SK-N-SH (cell line): ENCODE measurements around the gene DENND1A. TPM values are rescaled to one million over a fixed set of nuclear protein-coding genes. Genes with fewer than 3 reads are reported as not detected.

Experiments
- CTCF ChIA-PET: fragments of 300-600, 350-600 bp; formaldehyde crosslinking; extraction: SDS; loops from one replicate; lab custom pipeline; 2021; lab: Yijun Ruan, JAX
- POLR2A ChIA-PET: fragments of 350-600 bp; sonication (Branson Sonifier 250); formaldehyde crosslinking; extraction: SDS; loops from one replicate; lab custom pipeline; 2020; ENCODE audit warnings: antibody characterized with exemption, inconsistent platforms; lab: Yijun Ruan, JAX
- DNase-seq: peaks from one replicate; pipeline ENCODE4 v3.0.0; 2012
- H2AFZ ChIP-seq: fragments of 200-600 bp; sonication (generic); 2 replicates; pipeline ENCODE4 v1.8.1; 2016; ENCODE audit warnings: antibody characterized with exemption, mild to moderate bottlenecking, low read depth
- H3F3A ChIP-seq: fragments of 200-600 bp; sonication (generic); replicated peaks from 2 replicates; pipeline ENCODE3; 2016; ENCODE audit warnings: antibody characterized with exemption, mild to moderate bottlenecking; ENCODE audit not compliant: insufficient read depth
- H3K27ac ChIP-seq, 2 experiments: fragments of 200-500 bp in 1 of 2; fragments of 200-600 bp in 1 of 2; sonication (Bioruptor generic) in 1 of 2; sonication (generic), shearing (Covaris generic) in 1 of 2; 2 replicates each; pipeline versions ENCODE4 v1.5.1 to v1.6.1; 2014 to 2016; ENCODE audit warnings: low read depth in 2 of 2, inconsistent platforms in 1 of 2, low read length in 1 of 2, mild to moderate bottlenecking in 1 of 2, mixed read lengths in 1 of 2
- H3K27me3 ChIP-seq: fragments of 200-600 bp; sonication (generic), shearing (Covaris generic); 2 replicates; pipeline ENCODE4 v1.6.1; 2016; ENCODE audit warnings: mixed run types; ENCODE audit not compliant: insufficient read depth
- H3K36me3 ChIP-seq, 2 experiments: fragments of 200-500 bp in 1 of 2; fragments of 200-600 bp in 1 of 2; sonication (Bioruptor generic) in 1 of 2; sonication (generic) in 1 of 2; replicated peaks in 1 of 2; 2 replicates each; pipeline versions ENCODE3 to v1.5.1; 2014 to 2016; ENCODE audit warnings: low read length in 1 of 2, mild to moderate bottlenecking in 1 of 2; ENCODE audit not compliant: insufficient read depth in 2 of 2, control insufficient read depth in 1 of 2
- H3K4me1 ChIP-seq, 2 experiments: fragments of 200-500 bp in 1 of 2; fragments of 200-600 bp in 1 of 2; sonication (Bioruptor generic) in 1 of 2; sonication (generic), shearing (Covaris generic) in 1 of 2; 2 replicates each; pipeline versions ENCODE4 v1.5.1 to v1.6.1; 2014 to 2016; ENCODE audit warnings: low read depth in 1 of 2, low read length in 1 of 2, mixed run types in 1 of 2; ENCODE audit not compliant: insufficient read depth in 2 of 2, control insufficient read depth in 1 of 2
- H3K4me2 ChIP-seq: fragments of 200-600 bp; sonication (generic), shearing (Covaris generic); 2 replicates; pipeline ENCODE4 v1.6.1; 2017; ENCODE audit warnings: mixed run types
- H3K4me3 ChIP-seq, 2 experiments: fragments of 200-500 bp in 1 of 2; fragments of 200-600 bp in 1 of 2; sonication (Bioruptor generic) in 1 of 2; sonication (generic), shearing (Covaris generic) in 1 of 2; 2 replicates each; pipeline versions ENCODE4 v1.5.1 to v1.8.1; 2014 to 2016; ENCODE audit warnings: low read depth in 2 of 2, inconsistent platforms in 1 of 2, low read length in 1 of 2, mild to moderate bottlenecking in 1 of 2, mixed read lengths in 1 of 2, moderate library complexity in 1 of 2
- H3K79me2 ChIP-seq: fragments of 200-600 bp; sonication (generic); 2 replicates; pipeline ENCODE4 v1.8.1; 2017; ENCODE audit warnings: mild to moderate bottlenecking; ENCODE audit not compliant: insufficient read depth
- H3K9ac ChIP-seq: fragments of 200-600 bp; sonication (generic); 2 replicates; pipeline ENCODE4 v1.6.1; 2017; ENCODE audit warnings: mixed run types
- H3K9me2 ChIP-seq: fragments of 200-600 bp; sonication (generic); 2 replicates; pipeline ENCODE4 v1.6.1; 2017; ENCODE audit warnings: mixed run types
- H3K9me3 ChIP-seq: fragments of 200-600 bp; sonication (generic); 2 replicates; pipeline ENCODE4 v1.6.1; 2017; ENCODE audit warnings: mixed run types, mild to moderate bottlenecking, moderate library complexity
- H4K20me1 ChIP-seq: fragments of 200-600 bp; sonication (generic); 2 replicates; pipeline ENCODE4 v1.6.1; 2017; ENCODE audit warnings: mild to moderate bottlenecking, mixed run types; ENCODE audit not compliant: insufficient read depth
- CHD2 ChIP-seq: fragments of 150-350 bp; IDR thresholded peaks from 2 replicates; pipeline ENCODE4 v1.6.1; 2018; ENCODE audit warnings: low read length; ENCODE audit not compliant: partially characterized antibody
- CTCF ChIP-seq: fragments of 200-600 bp; sonication (generic); IDR thresholded peaks from 2 replicates; pipeline ENCODE4 v1.6.1; 2017; ENCODE audit warnings: antibody characterized with exemption, mild to moderate bottlenecking, moderate library complexity
- EP300 ChIP-seq, 2 experiments: IDR thresholded peaks; 2 replicates each; pipeline versions ENCODE4 v1.4.0 to v1.6.1; 2012; ENCODE audit warnings: borderline replicate concordance in 1 of 2, low read depth in 1 of 2, low read length in 1 of 2
- FOXM1 ChIP-seq: IDR thresholded peaks from 2 replicates; pipeline ENCODE4 v1.4.0; 2012; ENCODE audit warnings: low read depth, mild to moderate bottlenecking
- GATA2 ChIP-seq: sonication (generic); formaldehyde crosslinking; IDR thresholded peaks from 2 replicates; pipeline ENCODE4 v1.5.0; 2020; ENCODE audit warnings: mild to moderate bottlenecking, missing genetic modification reagents
- JUND ChIP-seq: IDR thresholded peaks from 2 replicates; pipeline ENCODE4 v1.4.0; 2012
- MXI1 ChIP-seq: IDR thresholded peaks from 2 replicates; pipeline ENCODE4 v1.6.1; 2012; ENCODE audit warnings: mild to moderate bottlenecking, low read depth, low read length, improper control_type of control experiment
- POLR2AphosphoS5 ChIP-seq: IDR thresholded peaks from 2 replicates; pipeline ENCODE4 v1.6.1; 2012; ENCODE audit warnings: low read depth, low read length
- RAD21 ChIP-seq: IDR thresholded peaks from 2 replicates; pipeline ENCODE4 v1.6.1; 2012; ENCODE audit warnings: mild to moderate bottlenecking, low read length
- RCOR1 ChIP-seq: fragments of 150-350 bp; IDR thresholded peaks from 2 replicates; pipeline ENCODE4 v1.6.1; 2017; ENCODE audit warnings: antibody characterized with exemption, low read length
- REST ChIP-seq: IDR thresholded peaks from 2 replicates; pipeline ENCODE4 v1.6.1; 2012; ENCODE audit warnings: mild to moderate bottlenecking, low read depth, low read length, moderate library complexity
- RFX5 ChIP-seq: IDR thresholded peaks from 2 replicates; pipeline ENCODE4 v1.6.1; 2012; ENCODE audit warnings: mild to moderate bottlenecking, improper control_type of control experiment, low read length
- RXRA ChIP-seq: IDR thresholded peaks from 2 replicates; pipeline ENCODE4 v1.4.0; 2012; ENCODE audit warnings: low read depth, mild to moderate bottlenecking, borderline replicate concordance
- ZBTB33 ChIP-seq: IDR thresholded peaks from 2 replicates; pipeline ENCODE4 v1.4.0; 2012; ENCODE audit warnings: low read depth, borderline replicate concordance
- whole genome bisulfite sequencing: methylation state at CpG from one replicate; pipeline ENCODE4 v1.1.6; 2017; ENCODE audit warnings: low lambda C conversion rate; 5-methylcytosine and 5-hydroxymethylcytosine counted together
- polyA plus RNA-seq, 3 experiments: library from polyadenylated mRNA; depleted of rRNA; stranded (reverse); fragments of >200 nt; gene quantifications; 2 replicates each; pipeline ENCODE4 v1.2.3, GENCODE V29; 2012
- TF ChIP-seq, protein P1 (sequence below): fragments of 150-350 bp; IDR thresholded peaks from 2 replicates; pipeline ENCODE4 v1.6.1; 2017; ENCODE audit warnings: antibody characterized with exemption, low read length, low read depth, borderline replicate concordance
- TF ChIP-seq, protein P2 (sequence below): IDR thresholded peaks from 2 replicates; pipeline ENCODE4 v1.4.0; 2012; ENCODE audit warnings: low read depth, borderline replicate concordance

The DENND1A gene
- polyA plus RNA-seq, 1 of the 3 experiments (the other 2 are of a cell fraction): 25.4 TPM

DNA sequence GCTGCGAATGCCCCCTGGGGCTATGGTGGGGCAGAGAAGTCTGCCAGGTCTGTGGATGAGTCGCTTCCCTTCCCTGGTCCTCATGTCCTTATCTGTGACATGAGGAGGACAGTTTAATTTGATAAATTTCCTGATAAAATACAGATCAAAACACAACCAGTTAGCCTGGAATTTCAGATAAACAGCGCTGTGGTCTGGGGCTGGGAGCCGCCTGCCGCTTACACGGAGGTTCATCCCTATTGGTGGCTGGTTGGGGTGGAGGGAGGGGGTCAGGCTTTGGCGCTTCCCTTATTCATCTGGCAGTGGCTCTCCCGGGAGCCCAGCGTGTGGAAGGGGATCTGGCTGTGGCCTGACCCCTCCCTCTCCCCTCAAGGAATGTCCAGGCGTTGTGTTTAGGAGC lies 556.0 kb downstream of the DENND1A start:
- H3K9me3 ChIP-seq: no peaks in the 10 kb centered on the region
- H3K4me2 ChIP-seq: no peak overlapping the region
- H3K36me3 ChIP-seq: no peaks in the 10 kb centered on the region
- no peaks in the 10 kb centered on the region for H3K9me2 ChIP-seq
- H3K27me3 ChIP-seq: peaks cover 51% of the 10 kb centered on the region
- peak; percentile 93 for DNase-seq
- no peaks in the 10 kb centered on the region for H3K79me2 ChIP-seq
- H3K9ac ChIP-seq: no peak overlapping the region
- CTCF ChIA-PET: interaction anchor here (0.9 to 20.5 kb wide), 3 partner anchors 12 to 26 kb away, joined by 4 to 331 read pairs (median 26); partner anchors contain the start of gene CRB2
- no peaks in the 10 kb centered on the region for H3F3A ChIP-seq
- no peak overlapping the region for H2AFZ ChIP-seq
- no peak for TF ChIP-seq FOXM1
- TF ChIP-seq JUND: no peak
- peak in 1 of 2 experiments; percentile 54; a peak in 1 of 4 replicates for TF ChIP-seq EP300 (IDR thresholded peaks at IDR 0.05; ENCODE audit: borderline replicate concordance in 1 of 2, low read depth in 1 of 2, low read length in 1 of 2)
- TF ChIP-seq, protein P1, sequence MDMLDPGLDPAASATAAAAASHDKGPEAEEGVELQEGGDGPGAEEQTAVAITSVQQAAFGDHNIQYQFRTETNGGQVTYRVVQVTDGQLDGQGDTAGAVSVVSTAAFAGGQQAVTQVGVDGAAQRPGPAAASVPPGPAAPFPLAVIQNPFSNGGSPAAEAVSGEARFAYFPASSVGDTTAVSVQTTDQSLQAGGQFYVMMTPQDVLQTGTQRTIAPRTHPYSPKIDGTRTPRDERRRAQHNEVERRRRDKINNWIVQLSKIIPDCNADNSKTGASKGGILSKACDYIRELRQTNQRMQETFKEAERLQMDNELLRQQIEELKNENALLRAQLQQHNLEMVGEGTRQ: no peak
- no peak for TF ChIP-seq POLR2AphosphoS5
- TF ChIP-seq REST: no peak
- TF ChIP-seq RCOR1: peak; percentile 62; the same call in 1 of the 2 replicates
- TF ChIP-seq, protein P2, sequence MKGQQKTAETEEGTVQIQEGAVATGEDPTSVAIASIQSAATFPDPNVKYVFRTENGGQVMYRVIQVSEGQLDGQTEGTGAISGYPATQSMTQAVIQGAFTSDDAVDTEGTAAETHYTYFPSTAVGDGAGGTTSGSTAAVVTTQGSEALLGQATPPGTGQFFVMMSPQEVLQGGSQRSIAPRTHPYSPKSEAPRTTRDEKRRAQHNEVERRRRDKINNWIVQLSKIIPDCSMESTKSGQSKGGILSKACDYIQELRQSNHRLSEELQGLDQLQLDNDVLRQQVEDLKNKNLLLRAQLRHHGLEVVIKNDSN: no peak
- peak; percentile 82 for TF ChIP-seq GATA2 (CRISPR knock-in tag)
- TF ChIP-seq, all 33 proteins: peak for 3
- POLR2A ChIA-PET: no interaction called here
- Histone ChIP-seq H4K20me1 (no peaks in the 10 kb centered on the region), H3K4me3 (no peak overlapping the region; a peak in 1 of 4 replicates), H3K4me1 (peaks cover 0 to 30% of the 10 kb centered on the region in 2 experiments; a peak in 1 of 4 replicates), H3K27ac (no peak overlapping the region)
- 0% methylated on average over 5 of the region's 10 CpGs for WGBS

DNA sequence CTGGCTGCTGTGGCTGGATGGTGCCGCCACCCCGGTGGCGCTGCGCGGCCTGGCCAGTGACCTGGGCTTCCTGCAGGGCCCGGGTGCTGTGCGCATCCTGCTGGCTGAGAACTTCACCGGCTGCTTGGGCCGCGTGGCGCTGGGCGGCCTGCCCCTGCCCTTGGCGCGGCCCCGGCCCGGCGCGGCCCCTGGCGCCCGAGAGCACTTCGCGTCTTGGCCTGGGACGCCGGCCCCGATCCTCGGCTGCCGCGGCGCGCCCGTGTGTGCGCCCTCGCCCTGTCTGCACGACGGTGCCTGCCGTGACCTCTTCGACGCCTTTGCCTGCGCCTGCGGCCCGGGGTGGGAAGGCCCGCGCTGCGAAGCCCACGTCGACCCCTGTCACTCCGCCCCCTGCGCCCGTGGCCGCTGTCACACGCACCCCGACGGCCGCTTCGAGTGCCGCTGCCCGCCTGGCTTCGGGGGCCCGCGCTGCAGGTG lies 556.4 kb downstream of the DENND1A start:
- Histone ChIP-seq H3K4me3 (no peak overlapping the region; a peak in 1 of 4 replicates), H3K4me1 (peaks cover 0 to 30% of the 10 kb centered on the region in 2 experiments; a peak in 1 of 4 replicates), H3K79me2 (no peaks in the 10 kb centered on the region), H3F3A (no peaks in the 10 kb centered on the region), H3K36me3 (no peaks in the 10 kb centered on the region), H3K27me3 (peaks cover 51% of the 10 kb centered on the region), H3K27ac (no peak overlapping the region), H3K9me3 (no peaks in the 10 kb centered on the region), H3K9me2 (no peaks in the 10 kb centered on the region), H2AFZ (no peak overlapping the region), H3K9ac (no peak overlapping the region), H4K20me1 (no peaks in the 10 kb centered on the region), H3K4me2 (no peak overlapping the region)
- peak; percentile 81 for DNase-seq
- no CpG with 5 or more reads among the region's 60 CpGs for WGBS
- ChIA-PET CTCF (interaction anchor here (0.9 to 20.5 kb wide), 2 partner anchors 21 to 26 kb away, joined by 4 to 331 read pairs; partner anchors contain the start of gene CRB2), POLR2A (no interaction called here)
- no peak for TF ChIP-seq ZBTB33
- TF ChIP-seq RFX5: no peak
- TF ChIP-seq CTCF: no peak
- TF ChIP-seq RCOR1: no peak
- TF ChIP-seq RAD21: no peak
- no peak for TF ChIP-seq GATA2 (CRISPR knock-in tag)
- no peak for TF ChIP-seq JUND
- TF ChIP-seq EP300 (IDR thresholded peaks at IDR 0.05; ENCODE audit: borderline replicate concordance in 1 of 2, low read depth in 1 of 2, low read length in 1 of 2): no peak
- TF ChIP-seq FOXM1: no peak
- TF ChIP-seq CHD2: no peak
- no peak for TF ChIP-seq RXRA
- TF ChIP-seq MXI1: no peak
